K562 (cell line): Measurements from ENCODE around the gene PARD6B. TPM values are rescaled to one million over a fixed set of nuclear protein-coding genes. Genes with fewer than 3 reads are reported as not detected.
A peak's percentile ranks its signal among the peaks of the same experiment; 100 is the strongest.

Source experiments
- ATAC-seq: fragments of 200-7000 bp; cut with Tn5 transposase; 3 replicates; pipeline ENCODE4 v1.9.1; 2020; ENCODE audit warnings: moderate library complexity
- BruUV-seq: library from RNA; stranded (reverse); fragments of 400-500 nt; replicated peaks from 2 replicates; lab custom pipeline; 2021; lab: Mats Ljungman, UMichigan
- CTCF ChIA-PET: fragments of 300-600 bp; formaldehyde crosslinking; extraction: SDS; loops from one replicate; lab custom pipeline; 2021; ENCODE audit warnings: low intra/inter-chr PET ratio; lab: Yijun Ruan, JAX
- POLR2A ChIA-PET: fragments of 300-600, 350-650 bp; sonication (Branson Sonifier 250); formaldehyde crosslinking; extraction: SDS; loops from one replicate; lab custom pipeline; 2021; ENCODE audit warnings: antibody characterized with exemption, inconsistent platforms; lab: Yijun Ruan, JAX
- DNase-seq, 4 experiments: peaks; one replicate each; pipeline versions ENCODE4 v3.0.0 to v3.0.0-alpha.2; 2011 to 2018; ENCODE audit warnings: low spot score in 3 of 4, mixed read lengths in 3 of 4; ENCODE audit errors: extremely low read depth in 1 of 4
- FAIRE-seq: peaks from 2 replicates; lab custom pipeline; 2011; peaks lifted over from hg19 to GRCh38; lab: Jason Lieb, UNC
- H2AFZ ChIP-seq: 2 replicates; pipeline ENCODE4 v1.6.0; 2011; ENCODE audit warnings: low read depth, low read length, control low read depth, inconsistent platforms
- H3K27ac ChIP-seq: fragments of 200-600 bp; 3 replicates; pipeline ENCODE4 v1.8.0; 2011; ENCODE audit warnings: low read depth, mild to moderate bottlenecking, control low read depth, inconsistent platforms, low read length, moderate library complexity, mixed read lengths; ENCODE audit errors: extremely low read depth
- H3K27me3 ChIP-seq, 2 experiments: fragments of 300-600 bp in 1 of 2; 2 replicates in 1 of 2; 3 replicates in 1 of 2; pipeline versions ENCODE4 v1.6.0 to v1.8.0; 2011; ENCODE audit warnings: inconsistent platforms in 2 of 2, low read length in 2 of 2, mild to moderate bottlenecking in 1 of 2, mixed read lengths in 1 of 2, moderate library complexity in 1 of 2; ENCODE audit not compliant: control insufficient read depth in 2 of 2, insufficient read depth in 2 of 2
- H3K36me3 ChIP-seq: fragments of 300-600 bp; 3 replicates; pipeline ENCODE4 v1.8.0; 2011; ENCODE audit warnings: mild to moderate bottlenecking, low read length, inconsistent platforms; ENCODE audit not compliant: control insufficient read depth, insufficient read depth
- H3K4me1 ChIP-seq, 2 experiments: fragments of 200-600 bp in 1 of 2; replicated peaks in 1 of 2; 2 replicates in 1 of 2; 3 replicates in 1 of 2; pipeline versions ENCODE4 v1.5.1 to v1.8.0; 2011; ENCODE audit warnings: inconsistent platforms in 2 of 2, low read length in 2 of 2, mild to moderate bottlenecking in 1 of 2, mixed read lengths in 1 of 2, moderate library complexity in 1 of 2; ENCODE audit not compliant: control insufficient read depth in 2 of 2, insufficient read depth in 2 of 2
- H3K4me2 ChIP-seq: 2 replicates; pipeline ENCODE4 v1.6.1; 2011; ENCODE audit warnings: low read length, control low read depth, inconsistent platforms, mixed read lengths; ENCODE audit not compliant: insufficient read depth
- H3K4me3 ChIP-seq: fragments of 200-600 bp; sonication (generic), shearing (Covaris generic); 2 replicates; pipeline ENCODE4 v1.5.1; 2016; ENCODE audit warnings: control low read depth, inconsistent platforms
- H3K79me2 ChIP-seq: fragments of 200-600 bp; 3 replicates; pipeline ENCODE4 v1.8.0; 2011; ENCODE audit warnings: low read length, inconsistent platforms; ENCODE audit not compliant: control insufficient read depth, insufficient read depth
- H3K9ac ChIP-seq, 2 experiments: 2 replicates each; pipeline versions ENCODE4 v1.6.0 to v1.6.1; 2011; ENCODE audit warnings: low read depth in 2 of 2, low read length in 2 of 2, control low read depth in 1 of 2, inconsistent platforms in 1 of 2, mild to moderate bottlenecking in 1 of 2, mixed read lengths in 1 of 2; ENCODE audit not compliant: insufficient read depth in 1 of 2
- H3K9me1 ChIP-seq: one replicate; pipeline ENCODE4 v1.6.0; 2011; ENCODE audit warnings: inconsistent platforms, mild to moderate bottlenecking, low read length, moderate library complexity; ENCODE audit not compliant: control insufficient read depth, insufficient read depth
- H3K9me3 ChIP-seq: replicated peaks from 2 replicates; pipeline ENCODE4 v1.5.1; 2011; ENCODE audit warnings: low read depth, low read length, inconsistent platforms; ENCODE audit not compliant: control insufficient read depth, insufficient read depth
- H4K20me1 ChIP-seq: replicated peaks from 2 replicates; pipeline ENCODE4 v1.6.1; 2011; ENCODE audit warnings: low read length, inconsistent platforms, mixed read lengths; ENCODE audit not compliant: control insufficient read depth, insufficient read depth
- KHSRP ChIP-seq: fragments of 450-650 bp; IDR thresholded peaks from 2 replicates; pipeline ENCODE4 v1.6.1; 2017
- ZBTB11 ChIP-seq, 3 experiments: fragments of 200-800 bp in 1 of 3; fragments of 250-450 bp in 1 of 3; fragments of 450-650 bp in 1 of 3; sonication (Bioruptor Pico) in 1 of 3; sonication (Bioruptor generic) in 1 of 3; formaldehyde crosslinking in 1 of 3; IDR thresholded peaks; 2 replicates each; pipeline versions ENCODE4 v1.6.1 to v1.8.0; 2016 to 2022; ENCODE audit warnings: mild to moderate bottlenecking in 2 of 3, missing genetic modification characterization in 2 of 3, missing compliant biosample characterization in 1 of 3, moderate library complexity in 1 of 3
- ZBTB43 ChIP-seq: sonication (generic); formaldehyde crosslinking; IDR thresholded peaks from 2 replicates; pipeline ENCODE4 v1.8.0; 2023; ENCODE audit warnings: mild to moderate bottlenecking, missing genetic modification reagents
- WGBS: fragments of 100-300 bp; shearing (Covaris generic); methylation state at CpG from one replicate; pipeline ENCODE4 v1.1.6; 2016; ENCODE audit warnings: low coverage, mixed read lengths; ENCODE audit not compliant: insufficient coverage; ENCODE audit errors: missing lambda C conversion rate; 5-methylcytosine and 5-hydroxymethylcytosine counted together
- in situ Hi-C: fragments of 300-500 bp; cut with MboI; formaldehyde crosslinking; loops from 4 replicates; pipeline ENCODE4 v1.15.0; 2018; ENCODE audit warnings: inconsistent platforms, mixed read lengths
- intact Hi-C: fragments of 100-400 bp; cut with micrococcal nuclease; formaldehyde crosslinking; loops from 2 replicates; pipeline ENCODE4 v1.14.2; 2022
- polyA plus RNA-seq, 8 experiments: library from polyadenylated mRNA; depleted of rRNA in 4 of 8; stranded (reverse) in 5 of 8; unstranded in 3 of 8; fragments of >200 nt; fragmentation: Nextera tagmentation in 2 of 8; fragmentation: Illumina TruSeq in 1 of 8; extraction: Ambion mirVana in 2 of 8; extraction: Trizol in 1 of 8; gene quantifications; 2 replicates each; pipeline versions ENCODE4 v1.2.1 to v1.2.3, GENCODE V29; 2011 to 2014; ENCODE audit warnings: inconsistent platforms in 1 of 8, missing spikeins in 1 of 8
- total RNA-seq, 7 experiments: library from RNA; depleted of rRNA in 6 of 7; stranded (reverse); fragments of >200 nt in 6 of 7; fragmentation: Illumina TruSeq in 2 of 7; extraction: Trizol in 2 of 7; gene quantifications; 2 replicates each; pipeline versions ENCODE4 v1.2.1 to v1.2.3, GENCODE V29; 2011 to 2021; ENCODE audit warnings: low replicate concordance in 1 of 7

Gene PARD6B
- total and polyA plus RNA-seq, 9 of the 15 experiments (the other 6 are each of a cell fraction or from before 2014, with no cell fraction given), result 1.7 to 12.3 (median 5.5) TPM

- no peaks in the 10 kb centered on the region for H3K9me3 ChIP-seq
- peak overlapping the region; percentile 11; the same call in 1 of the 2 replicates for H2AFZ ChIP-seq
- H3K4me1 ChIP-seq, result peaks cover 0 to 15% of the 10 kb centered on the region in 2 experiments; a peak in 3 of 5 replicates
- H3K27ac ChIP-seq, result no peak overlapping the region
- FAIRE-seq, result peak; percentile 49
- no peaks in the 10 kb centered on the region for H4K20me1 ChIP-seq
- peak in 1 of 4 experiments; percentile 1 for DNase-seq
- no TSS peak for BruUV-seq
- TF ChIP-seq ZBTB43 (CRISPR knock-in tag), result no peak
- peak in 1 of 3 experiments; percentile 92; a peak in 2 of 6 replicates for TF ChIP-seq ZBTB11 (CRISPR knock-in tag; IDR thresholded peaks at IDR 0.05)
- TF ChIP-seq KHSRP, result no peak
- WGBS, result 44% methylated on average over 7 of the region's 7 CpGs
- peaks cover 4 to 25% of the 10 kb centered on the region in 2 experiments; a peak in 3 of 5 replicates for H3K27me3 ChIP-seq
- no peaks in the 10 kb centered on the region for H3K79me2 ChIP-seq
- no peak for ATAC-seq
- in situ Hi-C loops (loop anchor here (10.0 kb wide), 1 partner anchor 506 kb away; no protein-coding TSS in a partner anchor), intact Hi-C loops (loop anchor here (10.0 kb wide), 2 partner anchors 506 to 614 kb away; no protein-coding TSS in a partner anchor)
- no peaks in the 10 kb centered on the region for H3K9me1 ChIP-seq
- ChIA-PET POLR2A (no interaction called here), CTCF (no interaction called here)
- no peaks in the 10 kb centered on the region for H3K36me3 ChIP-seq
- no peak overlapping the region for H3K4me2 ChIP-seq
- H3K4me3 ChIP-seq, result no peak overlapping the region
- no peak overlapping the region for H3K9ac ChIP-seq
Measured at GRCh38 chr20:50798650-50799049, 67.3 kb downstream of the PARD6B start.
